GM18502 (cell line): Measurements from ENCODE around the gene ZNF462.
"Not testable (repeated sequence)": the region's sequence is repeated elsewhere in the genome, so short reads cannot be mapped to it uniquely, and the experiment has no call there.

Experiments used
- ATAC-seq: cut with Tn5 transposase; IDR thresholded peaks from one replicate; pipeline ENCODE4 v1.9.1; 2021; ENCODE audit warnings: mild to moderate bottlenecking; ENCODE audit not compliant: unreplicated experiment, poor library complexity

Gene ZNF462, protein sequence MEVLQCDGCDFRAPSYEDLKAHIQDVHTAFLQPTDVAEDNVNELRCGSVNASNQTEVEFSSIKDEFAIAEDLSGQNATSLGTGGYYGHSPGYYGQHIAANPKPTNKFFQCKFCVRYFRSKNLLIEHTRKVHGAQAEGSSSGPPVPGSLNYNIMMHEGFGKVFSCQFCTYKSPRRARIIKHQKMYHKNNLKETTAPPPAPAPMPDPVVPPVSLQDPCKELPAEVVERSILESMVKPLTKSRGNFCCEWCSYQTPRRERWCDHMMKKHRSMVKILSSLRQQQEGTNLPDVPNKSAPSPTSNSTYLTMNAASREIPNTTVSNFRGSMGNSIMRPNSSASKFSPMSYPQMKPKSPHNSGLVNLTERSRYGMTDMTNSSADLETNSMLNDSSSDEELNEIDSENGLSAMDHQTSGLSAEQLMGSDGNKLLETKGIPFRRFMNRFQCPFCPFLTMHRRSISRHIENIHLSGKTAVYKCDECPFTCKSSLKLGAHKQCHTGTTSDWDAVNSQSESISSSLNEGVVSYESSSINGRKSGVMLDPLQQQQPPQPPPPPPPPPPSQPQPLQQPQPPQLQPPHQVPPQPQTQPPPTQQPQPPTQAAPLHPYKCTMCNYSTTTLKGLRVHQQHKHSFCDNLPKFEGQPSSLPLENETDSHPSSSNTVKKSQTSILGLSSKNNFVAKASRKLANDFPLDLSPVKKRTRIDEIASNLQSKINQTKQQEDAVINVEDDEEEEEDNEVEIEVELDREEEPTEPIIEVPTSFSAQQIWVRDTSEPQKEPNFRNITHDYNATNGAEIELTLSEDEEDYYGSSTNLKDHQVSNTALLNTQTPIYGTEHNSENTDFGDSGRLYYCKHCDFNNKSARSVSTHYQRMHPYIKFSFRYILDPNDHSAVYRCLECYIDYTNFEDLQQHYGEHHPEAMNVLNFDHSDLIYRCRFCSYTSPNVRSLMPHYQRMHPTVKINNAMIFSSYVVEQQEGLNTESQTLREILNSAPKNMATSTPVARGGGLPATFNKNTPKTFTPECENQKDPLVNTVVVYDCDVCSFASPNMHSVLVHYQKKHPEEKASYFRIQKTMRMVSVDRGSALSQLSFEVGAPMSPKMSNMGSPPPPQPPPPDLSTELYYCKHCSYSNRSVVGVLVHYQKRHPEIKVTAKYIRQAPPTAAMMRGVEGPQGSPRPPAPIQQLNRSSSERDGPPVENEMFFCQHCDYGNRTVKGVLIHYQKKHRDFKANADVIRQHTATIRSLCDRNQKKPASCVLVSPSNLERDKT (N-terminal part only)

DNA sequence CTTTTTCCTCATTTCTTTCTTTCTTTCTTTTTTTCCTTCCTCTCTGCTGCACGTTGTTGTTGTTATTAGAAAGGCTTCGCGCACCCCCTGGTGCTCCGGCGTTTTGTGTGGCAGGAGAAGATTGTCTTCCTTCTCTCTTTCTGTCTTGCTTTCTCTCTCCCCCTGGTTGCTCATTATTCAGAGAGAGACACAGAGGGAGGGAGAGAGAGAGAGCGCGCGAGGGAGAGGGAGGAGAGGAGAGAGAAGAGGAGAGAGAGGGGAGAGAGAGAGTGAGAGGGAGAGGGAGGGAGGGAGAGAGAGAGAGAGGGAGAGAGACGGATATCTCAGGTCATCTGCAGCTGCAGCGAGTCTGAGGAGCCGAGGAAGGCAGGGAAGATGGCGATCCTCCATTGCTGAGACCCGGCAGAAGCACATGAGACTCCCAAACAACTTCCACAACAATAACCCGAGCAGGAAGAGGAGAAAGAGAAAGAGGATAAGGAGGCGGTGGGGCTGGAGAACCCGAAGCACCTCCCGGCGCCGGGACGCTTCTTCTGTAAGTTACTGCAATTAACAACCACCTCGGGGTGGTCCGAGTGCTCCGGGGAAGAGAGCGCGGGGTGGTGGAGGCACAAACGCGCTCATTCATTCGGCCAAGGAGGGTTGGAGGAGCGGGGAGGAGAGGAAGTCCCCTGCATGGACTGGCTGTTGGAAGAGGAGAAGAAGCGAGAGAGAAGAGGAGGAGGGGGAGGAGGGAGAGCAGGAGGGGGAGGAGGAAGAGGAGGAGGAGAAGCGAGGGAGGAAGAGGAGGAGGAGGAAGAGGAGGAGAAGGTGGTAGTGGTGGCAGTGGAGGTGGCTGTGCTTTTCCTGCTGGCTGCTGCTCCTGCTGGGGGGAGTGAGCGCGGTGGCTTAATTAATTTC is at the start of gene ZNF462:
Gene ZNF462 (plus strand): TSS at position 346 of the 900 bp plus-strand sequence. CDS start 60,218 bp downstream, outside the sequence.
- ATAC-seq, result no peak

- ATAC-seq, result no peak
Observed at GRCh38 chr9:106816524-106816923, 46.4 kb upstream of the ZNF462 start.

DNA sequence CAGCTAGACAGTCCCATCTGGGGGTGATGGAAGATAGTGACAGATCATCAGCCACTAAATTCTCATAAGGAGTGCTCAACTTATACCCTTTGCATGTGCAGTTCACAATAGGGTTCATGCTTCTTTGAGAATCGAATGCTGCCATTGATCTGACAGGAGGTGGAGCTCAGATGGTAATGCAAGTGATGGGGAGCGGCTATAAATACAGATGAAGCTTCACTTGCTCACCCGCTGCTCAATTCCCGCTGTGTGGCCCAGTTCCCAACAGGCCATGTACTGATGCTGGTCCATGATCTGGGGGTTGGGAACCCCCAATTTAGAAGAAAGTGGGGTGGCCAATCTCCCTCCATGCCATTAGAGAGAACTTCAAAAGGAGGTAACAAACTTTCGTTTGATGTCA is 44.9 kb upstream of the ZNF462 start:
- no peak for ATAC-seq

DNA sequence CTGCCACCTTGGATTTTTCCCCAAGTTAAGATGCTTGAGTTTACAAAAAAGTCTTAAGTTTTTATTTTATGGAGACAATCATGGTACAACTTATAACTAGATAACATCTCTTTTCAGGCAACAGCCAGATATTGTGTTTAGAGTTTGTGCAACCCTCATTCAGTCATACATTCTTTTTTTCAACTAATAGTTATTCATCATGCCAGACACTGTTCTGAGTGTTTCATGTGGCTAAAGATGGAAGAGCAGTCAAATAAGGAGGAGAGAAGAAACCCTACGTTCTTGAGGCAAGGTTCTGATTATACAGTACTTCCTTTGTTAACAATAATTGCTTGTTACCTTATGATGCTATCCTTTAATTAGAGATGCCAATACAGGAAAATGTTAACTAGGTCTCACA is 42.1 kb upstream of the ZNF462 start:
- no peak for ATAC-seq

- no peak for ATAC-seq
Observed at GRCh38 chr9:106828070-106828469, 34.9 kb upstream of the ZNF462 start.

- ATAC-seq, result no peak
Observed at GRCh38 chr9:106828965-106829364, 34.0 kb upstream of the ZNF462 start.

DNA sequence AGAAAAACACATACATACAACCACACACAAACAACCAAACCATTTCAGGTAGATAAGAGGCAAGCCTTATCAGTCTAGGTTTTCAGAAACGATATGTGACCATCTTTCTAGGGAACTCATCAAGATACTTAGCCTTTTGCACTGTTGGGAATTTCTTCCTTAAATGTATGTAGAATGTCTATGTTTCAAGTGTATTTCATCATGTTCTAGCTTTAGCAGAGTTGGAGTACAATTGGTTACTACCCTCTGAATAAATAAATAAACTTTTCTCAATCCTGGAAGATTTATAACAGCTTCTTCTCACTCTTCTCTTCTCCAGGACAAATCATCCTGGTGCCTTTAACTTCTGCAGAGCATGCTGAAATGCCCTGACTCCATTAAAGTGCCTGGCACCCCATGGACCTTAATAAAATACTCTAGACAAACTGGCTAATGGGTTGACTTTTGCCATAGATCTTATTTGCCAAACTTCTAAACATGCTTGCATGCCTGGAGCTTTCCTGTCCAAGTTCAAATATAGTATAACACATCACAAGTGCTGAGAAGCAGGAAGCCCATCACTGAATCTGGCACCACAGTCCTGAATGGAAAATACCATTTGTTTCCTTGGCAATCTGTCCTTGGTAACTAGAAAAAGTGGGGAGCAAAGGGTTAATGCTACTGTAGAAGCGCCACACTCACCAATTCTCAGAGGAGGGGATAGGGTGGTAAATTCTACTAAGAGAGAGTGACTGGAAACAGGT is 33.1 kb upstream of the ZNF462 start:
- ATAC-seq, result no peak

GRCh38 chr9:106830527-106831150 is 32.3 kb upstream of the ZNF462 start:
- ATAC-seq, result no peak

DNA sequence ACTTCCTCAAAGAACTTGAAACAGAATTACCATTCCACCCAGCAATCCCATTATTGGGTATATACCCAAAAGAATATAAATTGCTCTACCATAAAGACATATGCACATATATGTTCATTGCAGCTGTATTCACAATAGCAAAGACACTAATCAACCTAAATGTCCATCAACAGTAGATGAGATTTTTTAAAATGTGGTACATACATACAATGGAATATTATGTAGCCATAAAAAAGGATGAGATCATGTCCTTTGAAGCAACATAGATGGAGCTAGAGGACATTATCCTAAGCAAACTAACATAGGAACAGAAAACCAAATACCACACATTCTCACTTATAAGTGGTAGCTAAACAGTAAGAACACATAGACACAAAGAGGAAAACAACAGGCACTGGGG is 28.1 kb upstream of the ZNF462 start:
- no peak for ATAC-seq

GRCh38 chr9:106835840-106836239 is 27.1 kb upstream of the ZNF462 start:
- no peak for ATAC-seq

GRCh38 chr9:106843371-106843770 is 19.6 kb upstream of the ZNF462 start:
- ATAC-seq, result no peak

- no peak for ATAC-seq
Observed at GRCh38 chr9:106846307-106846706, 16.7 kb upstream of the ZNF462 start.

DNA sequence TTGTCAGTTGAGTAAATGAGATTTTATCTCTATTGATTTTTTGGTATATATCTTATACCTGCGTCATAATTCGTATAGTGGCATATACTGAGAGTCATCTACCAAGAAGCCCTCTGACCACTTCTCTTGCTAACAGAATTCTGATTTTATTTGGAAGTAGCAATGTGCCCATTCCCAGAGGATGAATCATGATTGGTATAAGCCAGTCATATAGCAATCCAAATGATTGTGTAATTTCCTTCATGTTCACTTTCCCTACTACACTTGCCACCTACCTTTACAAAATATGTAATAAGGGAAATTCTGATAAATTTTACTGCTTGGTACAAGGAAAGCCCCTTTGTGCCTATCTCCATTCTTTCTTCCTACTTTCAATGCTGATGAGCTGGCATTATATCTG is 16.1 kb upstream of the ZNF462 start:
- no peak for ATAC-seq

DNA sequence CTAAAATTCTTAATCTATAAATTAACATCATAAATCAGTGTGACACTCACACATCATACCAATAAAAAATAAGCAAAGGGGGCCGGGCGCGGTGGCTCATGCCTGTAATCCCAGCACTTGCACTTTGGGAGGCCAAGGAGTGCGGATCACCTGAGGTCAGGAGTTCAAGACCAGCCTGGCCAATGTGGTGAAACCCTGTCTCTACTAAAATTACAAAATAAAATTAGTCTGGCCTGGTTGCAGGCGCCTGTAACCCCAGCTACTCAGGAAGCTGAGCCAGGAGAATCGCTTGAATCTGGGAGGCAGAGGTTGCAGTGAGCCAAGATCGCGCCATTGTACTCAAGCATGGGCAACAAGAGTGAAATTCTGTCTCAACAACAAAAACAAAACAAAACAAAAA is 11.3 kb upstream of the ZNF462 start:
- ATAC-seq, result not testable (repeated sequence)

DNA sequence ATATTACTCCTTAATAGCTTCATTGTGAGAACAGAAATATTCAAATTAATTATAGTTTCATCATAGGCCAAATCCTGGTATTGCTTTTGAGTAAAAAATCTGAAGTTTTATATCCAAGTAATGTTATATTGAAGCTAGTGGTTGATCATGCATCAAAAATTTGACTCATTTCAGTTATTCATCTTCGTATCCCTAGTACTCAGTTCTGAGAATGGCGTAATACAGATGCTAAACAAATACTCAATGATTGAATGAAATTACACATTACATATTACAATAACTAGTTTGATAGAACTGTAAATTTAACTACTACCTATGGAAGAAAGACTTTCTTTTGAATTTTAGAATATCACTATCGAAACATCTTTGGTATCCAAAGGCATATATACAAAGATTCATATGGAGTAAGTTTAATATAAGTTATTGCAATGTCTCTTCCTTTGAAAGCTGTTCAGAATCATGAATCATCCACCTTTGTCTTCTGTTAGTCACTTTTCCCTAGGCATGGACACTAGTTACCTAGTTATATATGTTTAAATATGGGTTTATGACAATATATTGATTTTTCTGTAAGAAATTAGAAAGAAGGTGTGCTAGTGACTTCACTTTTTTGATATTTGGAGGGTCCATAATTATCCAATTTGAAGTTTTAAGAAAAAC is 5.0 kb upstream of the ZNF462 start:
- no peak for ATAC-seq

DNA sequence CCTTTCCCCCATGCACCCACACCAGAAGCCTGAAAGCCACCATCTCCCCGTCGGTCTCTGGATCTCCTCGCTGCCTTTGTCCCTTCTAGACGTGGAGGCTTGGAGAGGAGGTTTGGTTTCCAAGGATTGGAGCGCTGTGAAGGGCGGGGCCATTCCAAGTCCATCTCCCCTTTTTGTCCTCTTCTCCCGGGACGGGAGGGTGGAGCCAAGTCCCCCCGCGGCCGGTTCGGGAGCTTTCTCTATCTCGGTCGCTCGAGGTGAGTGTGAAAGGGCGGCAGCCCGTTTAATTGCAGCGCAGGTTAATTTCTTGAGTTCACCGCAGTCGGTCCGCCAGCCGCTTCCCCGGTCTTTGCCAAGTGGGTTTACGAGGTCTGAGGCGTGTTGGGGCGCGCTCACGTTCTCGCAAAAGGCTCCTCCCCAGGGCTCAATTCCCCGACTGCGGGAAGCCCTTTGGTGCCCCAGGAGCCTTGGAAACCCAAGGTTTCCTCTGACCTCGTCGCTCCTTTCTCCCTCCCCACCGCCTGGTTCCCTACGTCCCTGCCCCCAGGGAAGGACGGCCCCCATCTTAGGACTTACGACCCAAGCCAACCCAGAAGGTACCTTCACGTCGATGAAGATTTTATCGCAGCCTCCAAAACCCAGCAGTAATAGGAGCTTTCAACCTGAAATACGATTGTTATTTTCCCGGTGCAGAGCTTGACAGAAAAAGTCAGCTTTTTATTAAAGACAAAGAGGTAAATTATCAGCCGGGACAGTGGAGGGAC is 2.8 kb upstream of the ZNF462 start:
- ATAC-seq, result no peak
